Gastroesophageal sphincter (tissue), 3 donors: ENCODE measurements around the gene APBA1.

ENCODE experiments used
- EP300 ChIP-seq: sonication (generic); formaldehyde crosslinking; IDR thresholded peaks from one replicate; pipeline ENCODE4 v1.6.1; 2017; ENCODE audit warnings: antibody characterized with exemption, mild to moderate bottlenecking
- POLR2AphosphoS5 ChIP-seq: sonication (generic); formaldehyde crosslinking; IDR thresholded peaks from one replicate; pipeline ENCODE4 v1.6.1; 2017; ENCODE audit warnings: antibody characterized with exemption
- TF ChIP-seq, protein P1 (sequence below), 4 experiments: fragments of 200-600 bp in 2 of 4; fragments of 450-650 bp in 2 of 4; sonication (generic) in 1 of 4; IDR thresholded peaks; one replicate each; pipeline ENCODE4 v1.5.1; 2017 to 2019; ENCODE audit warnings: antibody characterized with exemption in 4 of 4, mild to moderate bottlenecking in 2 of 4, moderate library complexity in 2 of 4

DNA sequence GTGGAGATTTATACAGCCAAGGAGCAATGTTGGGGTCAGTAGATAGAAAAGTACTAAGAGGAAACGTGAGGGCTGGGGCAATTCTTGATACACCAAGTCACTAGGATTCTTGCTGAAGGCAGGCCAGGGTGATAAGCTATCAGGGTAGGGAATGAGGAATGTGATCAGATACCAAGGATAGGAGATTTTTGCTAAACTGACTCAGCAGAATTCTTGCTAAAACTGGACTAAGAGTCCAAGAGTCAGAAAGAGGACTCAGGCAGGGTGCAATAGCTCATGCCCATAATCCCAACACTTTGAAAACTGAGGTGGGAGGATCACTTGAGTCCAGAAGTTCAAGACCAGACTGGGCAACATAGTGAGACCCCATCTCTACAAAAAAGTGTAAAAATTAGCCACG, 275.4 kb downstream of the APBA1 start:
- TF ChIP-seq EP300 (no peak), POLR2AphosphoS5 (no peak)
- TF ChIP-seq, protein P1, sequence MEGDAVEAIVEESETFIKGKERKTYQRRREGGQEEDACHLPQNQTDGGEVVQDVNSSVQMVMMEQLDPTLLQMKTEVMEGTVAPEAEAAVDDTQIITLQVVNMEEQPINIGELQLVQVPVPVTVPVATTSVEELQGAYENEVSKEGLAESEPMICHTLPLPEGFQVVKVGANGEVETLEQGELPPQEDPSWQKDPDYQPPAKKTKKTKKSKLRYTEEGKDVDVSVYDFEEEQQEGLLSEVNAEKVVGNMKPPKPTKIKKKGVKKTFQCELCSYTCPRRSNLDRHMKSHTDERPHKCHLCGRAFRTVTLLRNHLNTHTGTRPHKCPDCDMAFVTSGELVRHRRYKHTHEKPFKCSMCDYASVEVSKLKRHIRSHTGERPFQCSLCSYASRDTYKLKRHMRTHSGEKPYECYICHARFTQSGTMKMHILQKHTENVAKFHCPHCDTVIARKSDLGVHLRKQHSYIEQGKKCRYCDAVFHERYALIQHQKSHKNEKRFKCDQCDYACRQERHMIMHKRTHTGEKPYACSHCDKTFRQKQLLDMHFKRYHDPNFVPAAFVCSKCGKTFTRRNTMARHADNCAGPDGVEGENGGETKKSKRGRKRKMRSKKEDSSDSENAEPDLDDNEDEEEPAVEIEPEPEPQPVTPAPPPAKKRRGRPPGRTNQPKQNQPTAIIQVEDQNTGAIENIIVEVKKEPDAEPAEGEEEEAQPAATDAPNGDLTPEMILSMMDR (IDR thresholded peaks at IDR 0.05), result no peak
